Stimulated activated CD8-positive, alpha-beta memory T cell treated with anti-CD3 and anti-CD28 coated beads, Interleukin-15, amount 100 ng/mL, for 48 hours (primary cell): ENCODE data around the gene COMMD3.
"Not testable (repeated sequence)": the region's sequence is repeated elsewhere in the genome, so short reads cannot be mapped to it uniquely, and the experiment has no call there.

Experiments
- DNase-seq, 2 donors: peaks; one replicate each; pipeline ENCODE4 v3.0.0-alpha.2; 2020; ENCODE audit warnings: low read depth in 2 of 2

COMMD3 gene

GRCh38 chr10:22316286-22317075, at the start of gene COMMD3:
Gene COMMD3 (plus strand): TSS chr10:22316388. CDS start chr10:22316418, 30 bp downstream.
- DNase-seq, result peak; percentile 58 to 68

- DNase-seq, result no peak
These were observed 47.7 kb upstream of the COMMD3 start for GRCh38 chr10:22268503-22268902.

GRCh38 chr10:22271786-22272185, 44.4 kb upstream of the COMMD3 start:
- DNase-seq, result no peak

GRCh38 chr10:22278441-22278782, 37.8 kb upstream of the COMMD3 start:
- DNase-seq, result no peak

- no peak for DNase-seq
These were observed 36.1 kb upstream of the COMMD3 start for GRCh38 chr10:22280078-22280477.

GRCh38 chr10:22285130-22285529, 31.1 kb upstream of the COMMD3 start:
- no peak for DNase-seq

- no peak for DNase-seq
These were observed 22.3 kb upstream of the COMMD3 start for GRCh38 chr10:22293747-22294404.

GRCh38 chr10:22294694-22295093, 21.5 kb upstream of the COMMD3 start:
- DNase-seq, result no peak

GRCh38 chr10:22301193-22301592, 15.0 kb upstream of the COMMD3 start:
- DNase-seq, result no peak

GRCh38 chr10:22303461-22303860, 12.7 kb upstream of the COMMD3 start:
- DNase-seq, result no peak

GRCh38 chr10:22305721-22306120, 10.5 kb upstream of the COMMD3 start:
- no peak for DNase-seq

- no peak for DNase-seq
These were observed 7.8 kb upstream of the COMMD3 start for GRCh38 chr10:22308390-22308789.

- DNase-seq, result no peak
These were observed 6.8 kb upstream of the COMMD3 start for GRCh38 chr10:22309180-22310000.

GRCh38 chr10:22310012-22310411, 6.2 kb upstream of the COMMD3 start:
- not testable (repeated sequence) for DNase-seq

- no peak for DNase-seq
These were observed 5.3 kb upstream of the COMMD3 start for GRCh38 chr10:22310928-22311327.

GRCh38 chr10:22314852-22315251, 1.3 kb upstream of the COMMD3 start:
- DNase-seq, result no peak

- DNase-seq, result no peak
These were observed 518 bp upstream of the COMMD3 start for GRCh38 chr10:22315455-22316285.

GRCh38 chr10:22317076-22317370, 835 bp downstream of the COMMD3 start:
- no peak for DNase-seq

GRCh38 chr10:22317771-22318565, 1.8 kb downstream of the COMMD3 start:
- no peak for DNase-seq

GRCh38 chr10:22318772-22319171, 2.6 kb downstream of the COMMD3 start:
- no peak for DNase-seq

GRCh38 chr10:22319547-22319979, 3.4 kb downstream of the COMMD3 start:
- no peak for DNase-seq
